ENCODE results near the gene CHAF1A.

The CHAF1A gene

GRCh38 chr19:4456843-4457653 is 54.6 kb downstream of the CHAF1A start:
- no peak for DNase-seq (ENCODE audit: low spot score)

DNA sequence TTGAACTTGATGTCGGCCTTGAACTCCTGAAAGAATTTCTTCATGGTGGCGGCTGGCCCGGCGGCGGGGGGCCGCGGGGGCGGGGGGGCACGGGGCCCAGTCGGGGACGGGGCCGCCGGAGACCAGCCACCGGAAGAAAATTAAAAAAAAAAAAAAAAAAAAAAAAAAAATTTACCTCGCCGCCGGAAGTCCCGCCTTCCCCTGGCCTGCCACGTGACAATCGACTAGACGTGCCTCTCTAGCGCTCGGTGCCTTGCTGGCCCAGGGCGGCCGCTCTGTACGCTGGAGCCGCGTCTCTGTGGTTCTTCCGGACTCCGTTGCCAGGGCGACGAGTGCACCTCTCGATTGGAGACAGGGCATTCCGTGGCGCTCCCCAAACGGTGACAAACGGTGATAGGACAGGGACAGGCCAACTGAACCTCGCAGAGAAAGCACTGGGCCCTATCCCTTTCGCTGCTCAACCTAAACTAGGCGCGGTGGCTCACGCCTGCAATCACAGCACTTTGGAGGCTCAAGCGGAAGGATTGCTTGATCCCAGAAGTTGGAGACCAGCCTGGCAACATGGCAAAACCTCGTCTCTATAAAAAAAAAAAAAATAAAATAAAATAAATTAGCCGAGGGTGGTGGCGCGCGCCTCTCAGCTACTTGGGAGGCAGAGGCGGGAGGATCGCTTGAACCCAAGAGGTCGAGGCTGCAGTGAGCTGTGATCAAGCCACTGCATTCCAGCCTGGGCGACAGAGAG is 55.4 kb downstream of the CHAF1A start, which contains the start of gene UBXN6:
TSS of gene UBXN6 (minus strand) at position 141 of the 742 bp plus-strand sequence. CDS start at position 44, 97 bp downstream.
- DNase-seq (ENCODE audit: low spot score): peak; percentile 98

GRCh38 chr19:4464815-4465581 is 62.6 kb downstream of the CHAF1A start:
- no peak for DNase-seq (ENCODE audit: low spot score)

DNA sequence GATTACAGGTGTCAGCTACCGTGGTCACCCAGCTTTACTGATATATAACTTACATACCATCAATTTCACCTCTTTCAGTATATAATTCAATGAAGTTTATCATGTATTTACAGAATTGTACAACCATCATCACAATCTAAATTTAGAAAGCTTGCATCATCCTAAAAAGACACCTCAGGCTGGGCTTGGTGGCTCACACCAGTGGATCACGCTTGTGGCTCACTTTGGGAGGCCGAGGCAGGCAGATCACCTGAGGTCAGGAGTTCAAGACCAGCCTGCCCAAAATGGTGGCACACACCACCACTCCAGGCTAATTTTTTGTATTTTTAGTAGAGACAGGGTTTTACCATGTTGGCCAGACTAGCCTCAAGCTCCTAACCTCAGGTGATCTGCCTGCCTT is 65.4 kb downstream of the CHAF1A start:
- DNase-seq (ENCODE audit: low spot score): no peak

GRCh38 chr19:4471403-4472173 is 69.1 kb downstream of the CHAF1A start:
- peak; percentile 100 for DNase-seq (ENCODE audit: low spot score)

DNA sequence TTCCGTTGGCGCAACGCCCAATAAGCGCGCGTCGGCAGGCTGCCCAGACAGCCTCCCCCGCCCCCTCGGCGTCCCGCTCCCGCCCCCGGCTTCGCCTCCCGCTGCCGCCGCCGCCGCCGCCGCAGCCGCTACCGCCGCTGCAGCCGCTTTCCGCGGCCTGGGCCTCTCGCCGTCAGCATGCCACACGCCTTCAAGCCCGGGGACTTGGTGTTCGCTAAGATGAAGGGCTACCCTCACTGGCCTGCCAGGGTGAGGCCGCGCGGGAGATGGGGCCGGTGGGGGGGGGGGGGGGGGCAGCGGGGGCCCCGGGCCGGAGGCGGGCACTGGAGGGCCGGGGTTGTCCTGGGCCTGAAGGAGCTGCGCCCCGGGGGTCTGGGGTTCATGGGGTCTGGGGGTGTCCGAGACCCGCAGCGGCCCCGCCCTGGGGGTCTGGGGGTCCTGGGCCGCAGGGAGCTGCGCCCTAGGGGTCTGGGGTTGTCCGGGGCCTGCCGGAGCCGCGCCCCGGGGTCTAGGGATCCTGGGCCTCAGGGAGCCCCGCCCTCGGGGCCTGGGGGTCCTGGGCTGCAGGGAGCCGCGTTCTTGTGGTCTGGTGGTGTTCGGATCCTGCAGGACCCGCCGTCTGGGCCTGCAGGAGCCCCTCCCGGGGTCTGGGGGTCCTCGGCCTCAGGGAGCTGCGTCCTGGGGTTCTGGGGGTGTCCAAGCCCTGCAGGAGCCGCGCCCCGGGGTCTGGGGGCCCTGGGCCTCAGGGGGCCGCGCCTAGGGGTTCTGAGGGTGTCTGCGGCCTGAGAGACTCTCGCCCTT is 69.9 kb downstream of the CHAF1A start, which contains the start of gene HDGFL2:
TSS of gene HDGFL2 (plus strand) at position 124 of the 801 bp plus-strand sequence. CDS start at position 178, 54 bp downstream.
- DNase-seq (ENCODE audit: low spot score): no peak

DNA sequence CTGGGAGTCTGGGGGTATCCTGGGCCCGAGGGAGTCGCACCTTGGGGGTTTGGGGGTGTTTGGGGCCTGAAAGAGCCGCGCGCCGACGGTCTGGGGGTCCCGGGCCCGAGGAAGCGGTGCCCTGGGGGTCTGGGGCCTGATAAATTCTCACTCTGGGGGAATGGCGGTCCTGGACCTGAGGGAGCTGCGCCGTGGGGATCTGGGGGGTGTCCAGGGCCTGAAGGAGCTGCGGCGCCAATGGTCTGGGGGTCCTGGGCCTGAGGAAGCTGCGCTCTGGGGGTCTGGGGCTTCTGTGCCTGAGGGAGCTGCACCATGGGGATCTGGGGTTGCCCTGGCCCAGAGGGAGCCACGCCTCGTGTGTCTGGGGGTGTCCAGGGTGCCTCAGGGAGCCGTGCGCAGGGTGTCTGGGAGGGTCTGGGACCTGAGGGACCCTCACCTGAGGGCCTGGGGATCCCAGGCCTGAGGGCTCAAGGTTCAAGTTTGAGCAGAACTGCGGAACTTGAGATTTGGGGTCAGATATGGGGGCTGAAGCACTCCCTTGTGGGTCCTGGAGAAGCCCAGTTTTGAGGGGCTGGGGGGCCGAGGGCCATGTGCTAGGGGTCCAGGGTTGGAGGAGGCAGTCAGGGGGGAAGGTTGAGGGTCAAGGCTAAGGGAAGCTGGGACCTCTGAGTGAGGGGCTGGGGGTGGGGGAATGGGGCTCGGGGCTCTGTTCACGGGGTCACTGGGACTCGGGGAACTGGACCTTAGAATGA is 70.7 kb downstream of the CHAF1A start:
- no peak for DNase-seq (ENCODE audit: low spot score)

GRCh38 chr19:4473763-4474513 is 71.5 kb downstream of the CHAF1A start:
- DNase-seq (ENCODE audit: low spot score): no peak

- DNase-seq (ENCODE audit: low spot score): peak; percentile 46
Measured at GRCh38 chr19:4474514-4475022, 72.1 kb downstream of the CHAF1A start.

GRCh38 chr19:4477034-4477801 is 74.8 kb downstream of the CHAF1A start:
- DNase-seq (ENCODE audit: low spot score): peak; percentile 19

DNA sequence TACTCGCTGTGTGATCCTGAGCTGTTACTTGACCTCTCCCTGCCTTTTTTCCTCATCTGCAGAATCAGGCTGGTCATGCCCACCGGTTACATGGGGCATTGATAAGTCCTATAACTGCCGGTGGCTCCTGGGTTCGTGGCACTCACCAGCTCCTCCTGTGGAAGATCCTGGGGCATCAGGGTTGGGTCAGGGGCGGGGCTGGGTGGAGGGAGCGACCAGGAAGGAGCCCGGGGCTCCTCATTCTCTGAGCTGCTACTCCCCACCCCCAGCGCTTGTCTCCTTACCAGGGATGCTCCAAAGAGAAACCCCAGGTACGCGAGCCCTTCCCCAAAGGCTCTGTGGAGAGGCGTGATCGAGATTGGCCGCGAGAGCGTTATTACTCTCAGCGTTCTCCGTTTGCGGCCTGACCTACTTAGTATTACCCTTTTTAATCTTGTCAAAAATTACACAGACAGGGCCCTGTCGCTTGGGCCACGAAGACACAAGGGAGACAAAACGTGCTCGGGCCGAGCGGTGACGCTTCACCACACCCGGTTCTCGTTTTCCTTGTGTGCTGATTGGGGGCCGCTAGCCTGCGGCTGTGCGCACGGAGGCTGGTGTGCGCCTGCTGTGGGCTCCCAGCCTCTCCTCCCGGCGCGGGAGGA is 80.4 kb downstream of the CHAF1A start:
- no peak for DNase-seq (ENCODE audit: low spot score)

DNA sequence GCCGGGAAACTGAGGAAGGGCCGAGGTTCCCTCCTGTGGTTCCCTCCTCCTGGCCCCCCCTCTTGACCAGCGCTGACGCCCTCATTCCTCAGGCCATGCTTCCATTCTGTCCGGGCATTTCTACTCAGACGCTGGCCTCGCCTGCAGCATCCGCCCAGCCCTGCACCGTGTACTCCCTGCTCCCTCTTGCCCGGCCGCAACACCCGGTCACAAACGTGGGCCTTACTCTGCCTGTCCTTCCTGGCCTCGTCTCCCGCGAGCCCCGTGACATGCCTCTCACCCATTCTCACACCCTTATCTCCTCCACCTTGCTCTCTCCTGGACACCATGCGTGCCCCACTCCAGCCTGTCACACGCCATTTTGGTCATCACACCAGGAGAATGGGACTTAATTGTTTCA is 80.9 kb downstream of the CHAF1A start:
- DNase-seq (ENCODE audit: low spot score): no peak

- DNase-seq (ENCODE audit: low spot score): no peak
Measured at GRCh38 chr19:4487572-4487971, 85.1 kb downstream of the CHAF1A start.

GRCh38 chr19:4488496-4488895 is 86.1 kb downstream of the CHAF1A start:
- no peak for DNase-seq (ENCODE audit: low spot score)

DNA sequence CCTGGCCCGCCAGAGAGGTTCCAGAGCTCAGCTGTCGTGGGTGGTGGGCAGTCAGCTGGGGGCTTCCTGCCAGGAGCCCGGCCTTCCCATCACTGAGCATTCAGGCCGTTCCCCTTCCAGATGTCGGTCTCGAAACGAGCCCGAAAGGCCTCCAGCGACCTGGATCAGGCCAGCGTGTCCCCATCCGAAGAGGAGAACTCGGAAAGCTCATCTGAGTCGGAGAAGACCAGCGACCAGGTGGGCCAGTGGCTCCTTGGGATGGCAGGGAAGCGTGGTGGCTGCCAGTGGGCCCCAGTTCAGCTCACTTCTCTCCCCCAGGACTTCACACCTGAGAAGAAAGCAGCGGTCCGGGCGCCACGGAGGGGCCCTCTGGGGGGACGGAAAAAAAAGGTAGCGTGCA is 89.0 kb downstream of the CHAF1A start:
- DNase-seq (ENCODE audit: low spot score): no peak

DNA sequence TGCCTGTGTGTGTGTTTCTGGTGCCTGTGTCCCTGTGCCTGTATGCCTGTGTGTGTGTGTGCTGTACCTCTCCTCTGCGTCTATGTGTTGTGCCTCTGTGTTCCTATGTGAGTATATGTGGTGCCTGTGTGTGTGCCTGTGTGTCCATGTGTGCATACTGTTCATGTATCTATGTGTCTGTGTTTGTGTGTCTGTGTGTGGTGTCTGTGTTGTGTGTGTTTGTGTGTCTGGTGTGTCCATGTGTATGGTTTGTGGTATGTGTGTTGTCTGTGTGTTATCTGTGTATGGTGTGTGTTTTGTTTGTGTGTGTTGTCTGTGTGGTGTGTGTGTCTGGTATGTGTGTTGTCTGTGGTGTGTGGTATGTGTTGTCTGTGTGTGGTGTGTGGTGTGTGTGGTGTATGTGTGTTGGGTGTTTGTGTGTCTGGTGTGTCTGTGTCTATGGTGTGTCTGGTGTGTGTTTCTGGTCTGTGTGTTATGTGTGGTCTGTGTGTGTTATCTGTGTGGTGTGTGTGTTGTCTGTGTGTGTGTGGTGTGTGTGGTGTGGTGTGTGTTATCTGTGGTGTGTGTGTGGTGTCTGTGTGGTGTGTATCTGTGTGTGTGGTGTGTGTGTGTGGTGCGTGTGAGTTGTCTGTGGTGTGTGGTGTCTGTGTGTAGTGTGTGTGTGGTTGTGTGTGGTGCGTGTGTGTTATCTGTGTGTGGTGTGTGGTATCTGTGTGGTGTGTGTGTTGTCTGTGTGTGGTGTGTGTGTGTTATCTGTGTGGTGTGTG is 90.1 kb downstream of the CHAF1A start:
- DNase-seq (ENCODE audit: low spot score): no peak

Data from kidney tubule cell (primary cell).